ENCODE results near the gene RNF44. TPM values are rescaled to one million over a fixed set of nuclear protein-coding genes. Genes with fewer than 3 reads are reported as not detected.

RNF44 gene
- total and polyA plus RNA-seq, 2 of the 13 experiments (the other 11 are each of a cell fraction or from before 2014, with no cell fraction given): 9.2 to 16.8 TPM

DNA sequence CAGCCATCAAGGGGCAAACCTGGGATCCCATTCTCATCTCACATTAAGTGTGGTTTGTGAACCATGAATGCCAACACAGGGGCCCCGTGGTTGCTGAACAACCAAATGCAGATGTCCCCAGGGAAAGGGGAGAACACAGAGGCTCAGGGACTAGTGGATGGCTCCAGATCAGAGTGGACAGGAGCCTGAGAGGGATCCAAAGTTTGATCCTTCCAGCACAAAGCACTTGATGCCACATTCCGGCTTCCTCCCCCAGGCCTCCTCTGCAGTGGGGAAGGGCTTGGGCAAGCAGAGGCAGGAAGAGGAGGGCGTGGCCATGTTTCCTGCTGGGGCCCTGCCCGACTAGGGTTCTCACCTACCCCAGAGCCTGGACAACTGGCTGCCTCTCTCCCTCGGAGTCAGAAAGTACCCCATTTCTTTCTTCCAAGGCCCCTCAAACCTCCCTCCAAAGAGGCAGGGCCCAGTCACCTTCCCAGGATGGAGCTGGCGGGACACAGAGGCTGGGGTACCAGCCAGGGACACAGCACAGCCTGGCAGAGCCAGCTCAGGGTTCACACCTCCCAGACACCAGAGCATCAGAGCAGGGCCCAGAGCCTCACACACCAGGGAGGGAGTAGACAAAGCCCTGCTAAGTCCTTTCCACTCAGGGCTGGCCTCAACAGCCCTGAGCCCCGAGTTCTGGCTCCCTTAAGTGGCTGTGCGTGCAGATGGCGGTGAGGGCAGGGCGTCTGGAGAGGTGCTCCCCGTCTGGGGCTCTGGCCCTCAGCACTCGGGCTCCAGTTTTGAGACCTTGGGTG lies 4.3 kb upstream of the RNF44 start (continued):
- TF ChIP-seq, protein P1, sequence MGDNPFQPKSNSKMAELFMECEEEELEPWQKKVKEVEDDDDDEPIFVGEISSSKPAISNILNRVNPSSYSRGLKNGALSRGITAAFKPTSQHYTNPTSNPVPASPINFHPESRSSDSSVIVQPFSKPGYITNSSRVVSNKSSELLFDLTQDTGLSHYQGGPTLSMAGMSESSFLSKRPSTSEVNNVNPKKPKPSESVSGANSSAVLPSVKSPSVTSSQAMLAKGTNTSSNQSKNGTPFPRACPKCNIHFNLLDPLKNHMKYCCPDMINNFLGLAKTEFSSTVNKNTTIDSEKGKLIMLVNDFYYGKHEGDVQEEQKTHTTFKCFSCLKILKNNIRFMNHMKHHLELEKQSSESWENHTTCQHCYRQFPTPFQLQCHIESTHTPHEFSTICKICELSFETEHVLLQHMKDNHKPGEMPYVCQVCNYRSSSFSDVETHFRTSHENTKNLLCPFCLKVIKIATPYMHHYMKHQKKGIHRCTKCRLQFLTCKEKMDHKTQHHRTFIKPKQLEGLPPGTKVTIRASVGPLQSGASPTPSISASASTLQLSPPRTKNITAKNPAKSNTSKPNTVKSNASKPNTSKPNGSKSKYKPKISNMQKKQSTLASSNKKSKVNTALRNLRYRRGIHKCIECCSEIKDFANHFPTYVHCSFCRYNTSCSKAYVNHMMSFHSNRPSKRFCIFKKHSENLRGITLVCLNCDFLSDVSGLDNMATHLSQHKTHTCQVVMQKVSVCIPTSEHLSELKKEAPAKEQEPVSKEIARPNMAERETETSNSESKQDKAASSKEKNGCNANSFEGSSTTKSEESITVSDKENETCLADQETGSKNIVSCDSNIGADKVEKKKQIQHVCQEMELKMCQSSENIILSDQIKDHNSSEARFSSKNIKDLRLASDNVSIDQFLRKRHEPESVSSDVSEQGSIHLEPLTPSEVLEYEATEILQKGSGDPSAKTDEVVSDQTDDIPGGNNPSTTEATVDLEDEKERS (CRISPR knock-in tag; IDR thresholded peaks at IDR 0.05): no peak
- 0 out of 2 replicates have a peak, but pooled peaks have one; percentile 23 for TF ChIP-seq ZNF605 (CRISPR knock-in tag; IDR thresholded peaks at IDR 0.05)
- TF ChIP-seq ZFX (CRISPR knock-in tag; IDR thresholded peaks at IDR 0.05; ENCODE audit: low read depth): peak; percentile 46; the same call in 1 of the 2 replicates
- TF ChIP-seq, protein P2, sequence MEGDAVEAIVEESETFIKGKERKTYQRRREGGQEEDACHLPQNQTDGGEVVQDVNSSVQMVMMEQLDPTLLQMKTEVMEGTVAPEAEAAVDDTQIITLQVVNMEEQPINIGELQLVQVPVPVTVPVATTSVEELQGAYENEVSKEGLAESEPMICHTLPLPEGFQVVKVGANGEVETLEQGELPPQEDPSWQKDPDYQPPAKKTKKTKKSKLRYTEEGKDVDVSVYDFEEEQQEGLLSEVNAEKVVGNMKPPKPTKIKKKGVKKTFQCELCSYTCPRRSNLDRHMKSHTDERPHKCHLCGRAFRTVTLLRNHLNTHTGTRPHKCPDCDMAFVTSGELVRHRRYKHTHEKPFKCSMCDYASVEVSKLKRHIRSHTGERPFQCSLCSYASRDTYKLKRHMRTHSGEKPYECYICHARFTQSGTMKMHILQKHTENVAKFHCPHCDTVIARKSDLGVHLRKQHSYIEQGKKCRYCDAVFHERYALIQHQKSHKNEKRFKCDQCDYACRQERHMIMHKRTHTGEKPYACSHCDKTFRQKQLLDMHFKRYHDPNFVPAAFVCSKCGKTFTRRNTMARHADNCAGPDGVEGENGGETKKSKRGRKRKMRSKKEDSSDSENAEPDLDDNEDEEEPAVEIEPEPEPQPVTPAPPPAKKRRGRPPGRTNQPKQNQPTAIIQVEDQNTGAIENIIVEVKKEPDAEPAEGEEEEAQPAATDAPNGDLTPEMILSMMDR (CRISPR knock-in tag; IDR thresholded peaks at IDR 0.05): no peak
- TF ChIP-seq, protein P3, sequence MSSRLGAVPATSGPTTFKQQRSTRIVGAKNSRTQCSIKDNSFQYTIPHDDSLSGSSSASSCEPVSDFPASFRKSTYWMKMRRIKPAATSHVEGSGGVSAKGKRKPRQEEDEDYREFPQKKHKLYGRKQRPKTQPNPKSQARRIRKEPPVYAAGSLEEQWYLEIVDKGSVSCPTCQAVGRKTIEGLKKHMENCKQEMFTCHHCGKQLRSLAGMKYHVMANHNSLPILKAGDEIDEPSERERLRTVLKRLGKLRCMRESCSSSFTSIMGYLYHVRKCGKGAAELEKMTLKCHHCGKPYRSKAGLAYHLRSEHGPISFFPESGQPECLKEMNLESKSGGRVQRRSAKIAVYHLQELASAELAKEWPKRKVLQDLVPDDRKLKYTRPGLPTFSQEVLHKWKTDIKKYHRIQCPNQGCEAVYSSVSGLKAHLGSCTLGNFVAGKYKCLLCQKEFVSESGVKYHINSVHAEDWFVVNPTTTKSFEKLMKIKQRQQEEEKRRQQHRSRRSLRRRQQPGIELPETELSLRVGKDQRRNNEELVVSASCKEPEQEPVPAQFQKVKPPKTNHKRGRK (CRISPR knock-in tag; IDR thresholded peaks at IDR 0.05): no peak
- TF ChIP-seq, protein P4, sequence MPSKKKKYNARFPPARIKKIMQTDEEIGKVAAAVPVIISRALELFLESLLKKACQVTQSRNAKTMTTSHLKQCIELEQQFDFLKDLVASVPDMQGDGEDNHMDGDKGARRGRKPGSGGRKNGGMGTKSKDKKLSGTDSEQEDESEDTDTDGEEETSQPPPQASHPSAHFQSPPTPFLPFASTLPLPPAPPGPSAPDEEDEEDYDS (CRISPR knock-in tag; IDR thresholded peaks at IDR 0.05): 0 out of 2 replicates have a peak, but pooled peaks have one; percentile 46
- TF ChIP-seq, protein P5, sequence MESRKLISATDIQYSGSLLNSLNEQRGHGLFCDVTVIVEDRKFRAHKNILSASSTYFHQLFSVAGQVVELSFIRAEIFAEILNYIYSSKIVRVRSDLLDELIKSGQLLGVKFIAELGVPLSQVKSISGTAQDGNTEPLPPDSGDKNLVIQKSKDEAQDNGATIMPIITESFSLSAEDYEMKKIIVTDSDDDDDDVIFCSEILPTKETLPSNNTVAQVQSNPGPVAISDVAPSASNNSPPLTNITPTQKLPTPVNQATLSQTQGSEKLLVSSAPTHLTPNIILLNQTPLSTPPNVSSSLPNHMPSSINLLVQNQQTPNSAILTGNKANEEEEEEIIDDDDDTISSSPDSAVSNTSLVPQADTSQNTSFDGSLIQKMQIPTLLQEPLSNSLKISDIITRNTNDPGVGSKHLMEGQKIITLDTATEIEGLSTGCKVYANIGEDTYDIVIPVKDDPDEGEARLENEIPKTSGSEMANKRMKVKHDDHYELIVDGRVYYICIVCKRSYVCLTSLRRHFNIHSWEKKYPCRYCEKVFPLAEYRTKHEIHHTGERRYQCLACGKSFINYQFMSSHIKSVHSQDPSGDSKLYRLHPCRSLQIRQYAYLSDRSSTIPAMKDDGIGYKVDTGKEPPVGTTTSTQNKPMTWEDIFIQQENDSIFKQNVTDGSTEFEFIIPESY (CRISPR knock-in tag; IDR thresholded peaks at IDR 0.05): 0 out of 2 replicates have a peak, but pooled peaks have one; percentile 9
- TF ChIP-seq YEATS2 (CRISPR knock-in tag; IDR thresholded peaks at IDR 0.05; ENCODE audit: borderline replicate concordance): no peak
- TF ChIP-seq HNF4G (IDR thresholded peaks at IDR 0.05; ENCODE audit: borderline replicate concordance, low read depth, low read length): no peak
- TF ChIP-seq HNF4G (CRISPR knock-in tag; IDR thresholded peaks at IDR 0.05; ENCODE audit: borderline replicate concordance, low read depth): no peak
- peak; percentile 79 for TF ChIP-seq SALL2 (CRISPR knock-in tag; IDR thresholded peaks at IDR 0.05)
- TF ChIP-seq, protein P6, sequence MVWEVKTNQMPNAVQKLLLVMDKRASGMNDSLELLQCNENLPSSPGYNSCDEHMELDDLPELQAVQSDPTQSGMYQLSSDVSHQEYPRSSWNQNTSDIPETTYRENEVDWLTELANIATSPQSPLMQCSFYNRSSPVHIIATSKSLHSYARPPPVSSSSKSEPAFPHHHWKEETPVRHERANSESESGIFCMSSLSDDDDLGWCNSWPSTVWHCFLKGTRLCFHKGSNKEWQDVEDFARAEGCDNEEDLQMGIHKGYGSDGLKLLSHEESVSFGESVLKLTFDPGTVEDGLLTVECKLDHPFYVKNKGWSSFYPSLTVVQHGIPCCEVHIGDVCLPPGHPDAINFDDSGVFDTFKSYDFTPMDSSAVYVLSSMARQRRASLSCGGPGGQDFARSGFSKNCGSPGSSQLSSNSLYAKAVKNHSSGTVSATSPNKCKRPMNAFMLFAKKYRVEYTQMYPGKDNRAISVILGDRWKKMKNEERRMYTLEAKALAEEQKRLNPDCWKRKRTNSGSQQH (CRISPR knock-in tag; IDR thresholded peaks at IDR 0.05; ENCODE audit: low read depth): 0 out of 2 replicates have a peak, but pooled peaks have one; percentile 16
- TF ChIP-seq ZNF263 (CRISPR knock-in tag; IDR thresholded peaks at IDR 0.05): peak; percentile 65
- TF ChIP-seq THAP11 (CRISPR knock-in tag; IDR thresholded peaks at IDR 0.05): peak; percentile 42; the same call in 1 of the 2 replicates
- TF ChIP-seq, protein P7, sequence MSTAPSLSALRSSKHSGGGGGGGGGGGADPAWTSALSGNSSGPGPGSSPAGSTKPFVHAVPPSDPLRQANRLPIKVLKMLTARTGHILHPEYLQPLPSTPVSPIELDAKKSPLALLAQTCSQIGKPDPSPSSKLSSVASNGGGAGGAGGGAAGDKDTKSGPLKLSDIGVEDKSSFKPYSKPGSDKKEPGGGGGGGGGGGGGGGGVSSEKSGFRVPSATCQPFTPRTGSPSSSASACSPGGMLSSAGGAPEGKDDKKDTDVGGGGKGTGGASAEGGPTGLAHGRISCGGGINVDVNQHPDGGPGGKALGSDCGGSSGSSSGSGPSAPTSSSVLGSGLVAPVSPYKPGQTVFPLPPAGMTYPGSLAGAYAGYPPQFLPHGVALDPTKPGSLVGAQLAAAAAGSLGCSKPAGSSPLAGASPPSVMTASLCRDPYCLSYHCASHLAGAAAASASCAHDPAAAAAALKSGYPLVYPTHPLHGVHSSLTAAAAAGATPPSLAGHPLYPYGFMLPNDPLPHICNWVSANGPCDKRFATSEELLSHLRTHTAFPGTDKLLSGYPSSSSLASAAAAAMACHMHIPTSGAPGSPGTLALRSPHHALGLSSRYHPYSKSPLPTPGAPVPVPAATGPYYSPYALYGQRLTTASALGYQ (CRISPR knock-in tag; IDR thresholded peaks at IDR 0.05): peak; percentile 30; the same call in 1 of the 2 replicates

Data from HepG2 (cell line).